NCI-H526 treated with DMSO at 0.1 percent for 48 hours (cell line): Measurements from ENCODE around the gene SCAANT1.

ENCODE experiments used
- DNase-seq: peaks from one replicate; lab custom pipeline; 2025; lab: John Stamatoyannopoulos, UW

SCAANT1 gene

GRCh38 chr3:63863150-63864007, 48.8 kb downstream of the SCAANT1 start, which contains the start of the genes ATXN7 and THOC7:
Gene ATXN7, plus strand, starts transcription at chr3:63863867. Its CDS starts 48,732 bp downstream, at chr3:63912599.
Gene THOC7, minus strand, starts transcription at chr3:63863805. Its CDS starts 15 bp downstream, at chr3:63863790.
- peak; percentile 16 for DNase-seq

GRCh38 chr3:63862804-63863149, 49.4 kb downstream of the SCAANT1 start:
- peak; percentile 16 for DNase-seq
